ENCODE results near the gene GDPD4. TPM values are rescaled to one million over a fixed set of nuclear protein-coding genes. Genes with fewer than 3 reads are reported as not detected.

GDPD4 gene
- total and polyA plus RNA-seq, 2 of the 4 experiments (the other 2 are of a cell fraction), result not detected

DNA sequence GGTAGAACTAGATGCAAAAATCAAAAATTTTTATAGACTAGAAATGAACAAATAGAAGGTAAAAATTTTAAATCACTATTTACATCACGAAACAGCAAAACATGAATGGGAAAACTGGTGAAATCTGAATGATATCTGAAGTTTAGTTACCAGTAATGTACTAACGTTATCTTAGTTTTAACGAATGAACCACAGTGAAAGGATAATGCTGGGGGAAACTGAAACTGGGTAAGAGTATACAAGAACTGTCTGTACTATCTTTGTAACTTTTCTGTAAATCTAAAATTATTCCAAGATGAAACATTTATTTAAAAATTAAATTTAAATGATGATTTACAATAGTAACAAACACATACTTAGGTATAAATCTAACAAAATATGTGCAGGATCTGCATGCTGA is 7.4 kb downstream of the GDPD4 start:
- BruUV-seq (replicated peaks), result no TSS peak
- Histone ChIP-seq H2BK5ac (ENCODE audit: low read depth, low read length, poor library complexity, severe bottlenecking) (no peak overlapping the region), H3K18ac (ENCODE audit: low read depth, low read length) (no peak overlapping the region), H3K27ac (ENCODE audit: insufficient read depth, low read length) (no peak overlapping the region), H4K20me1 (ENCODE audit: insufficient read depth, low read length) (no peaks in the 10 kb centered on the region), H3K9me1 (ENCODE audit: insufficient read depth, low read length) (no peaks in the 10 kb centered on the region), H4K91ac (ENCODE audit: insufficient read depth, low read depth, low read length) (no peak overlapping the region), H3K9ac (ENCODE audit: low read depth, low read length) (no peak overlapping the region), H3K23ac (ENCODE audit: low read depth, low read length) (no peak overlapping the region), H4K5ac (ENCODE audit: low read depth, low read length) (no peak overlapping the region), H3K27me3 (ENCODE audit: control insufficient read depth, insufficient read depth, low read length) (no peaks in the 10 kb centered on the region), H2AK5ac (ENCODE audit: low read depth, low read length) (no peak overlapping the region), H3K4me1 (ENCODE audit: control insufficient read depth, insufficient read depth, low read length) (no peaks in the 10 kb centered on the region), H2BK15ac (ENCODE audit: low read depth, low read length) (no peak overlapping the region), H3K79me1 (ENCODE audit: low read depth in 1 of 2, low read length in 2 of 2) (no peaks in the 10 kb centered on the region), H3K14ac (replicated peaks; ENCODE audit: low read depth, low read length) (no peak overlapping the region), H2AK9ac (replicated peaks; ENCODE audit: low read depth, low read length, poor library complexity) (no peak overlapping the region), H4K8ac (ENCODE audit: low read depth in 2 of 2, low read length in 2 of 2) (no peak overlapping the region), H3K4me2 (ENCODE audit: low read depth, low read length) (no peak overlapping the region), H3K9me3 (ENCODE audit: control insufficient read depth, insufficient read depth, low read length) (no peaks in the 10 kb centered on the region; the same call in 1 of the 2 replicates), H3K4me3 (ENCODE audit: insufficient read depth, low read depth, low read length) (no peak overlapping the region), H3K4ac (ENCODE audit: low read depth, low read length) (no peak overlapping the region), H2BK20ac (ENCODE audit: low read depth, low read length) (no peak overlapping the region), H2AFZ (replicated peaks; ENCODE audit: low read length, poor library complexity) (no peak overlapping the region), H2BK120ac (ENCODE audit: low read depth, low read length) (no peak overlapping the region), H3K56ac (ENCODE audit: extremely low read depth, insufficient read depth, low read length) (no peak overlapping the region), H3K36me3 (ENCODE audit: control insufficient read depth, insufficient read depth, low read length) (no peaks in the 10 kb centered on the region)
- intact Hi-C loops (cut with micrococcal nuclease), result loop anchor here (5.0 kb wide), 1 partner anchor 1023 kb away; no protein-coding TSS in a partner anchor
- ATAC-seq (ENCODE audit: low read depth) (no peak), DNase-seq (no peak)
- ChIA-PET POLR2A (ENCODE audit: unreplicated experiment) (no interaction called here), CTCF (interaction anchor here (0.7 kb wide), 1 partner anchor 69 kb away, joined by 4 read pairs; no protein-coding TSS in a partner anchor)
- WGBS, 2 experiments (ENCODE audit: extremely low coverage in 2 of 2, insufficient read length in 1 of 2), result no CpG with 5 or more reads among the region's 3 CpGs
- dilution Hi-C loops (cut with HindIII; ENCODE audit: low sequenced_read_pairs, unreplicated experiment), result no loop called here
- TF ChIP-seq CHD1 (IDR thresholded peaks at IDR 0.05; ENCODE audit: low read depth, low read length) (no peak), CTCF (conservative IDR thresholded peaks at IDR 0.05; ENCODE audit: low read depth, low read length) (no peak), RAD21 (IDR thresholded peaks at IDR 0.05; ENCODE audit: low read length) (no peak), NFE2L2 (IDR thresholded peaks at IDR 0.05; ENCODE audit: low read depth, low read length) (no peak), MAFK (IDR thresholded peaks at IDR 0.05; ENCODE audit: low read depth, low read length) (no peak), MXI1 (IDR thresholded peaks at IDR 0.05; ENCODE audit: borderline replicate concordance, low read depth, low read length) (no peak), RCOR1 (IDR thresholded peaks at IDR 0.05; ENCODE audit: insufficient replicate concordance, low read length) (no peak), BHLHE40 (IDR thresholded peaks at IDR 0.05; ENCODE audit: low read depth, low read length) (no peak), RFX5 (IDR thresholded peaks at IDR 0.05; ENCODE audit: low read depth, low read length) (no peak)
- in situ Hi-C loops (cut with MboI; ENCODE audit: low sequenced_read_pairs), result no loop called here
